Caco-2 (cell line): ENCODE data around the gene CDAN1. TPM values are rescaled to one million over a fixed set of nuclear protein-coding genes. Genes with fewer than 3 reads are reported as not detected.

Experiments
- BruUV-seq: library from RNA; stranded (reverse); fragments of 400-500 nt; replicated peaks from 2 replicates; lab custom pipeline; 2021; lab: Mats Ljungman, UMichigan
- CTCF ChIA-PET: fragments of 300-600 bp; sonication (Branson Sonifier 250); formaldehyde crosslinking; loops from one replicate; lab custom pipeline; 2022; ENCODE audit warnings: antibody characterized with exemption; lab: Charles Lee
- POLR2A ChIA-PET: fragments of 300-600 bp; sonication (Branson Sonifier 250); formaldehyde crosslinking; loops from one replicate; lab custom pipeline; 2022; ENCODE audit warnings: antibody characterized with exemption; lab: Charles Lee
- DNase-seq, 2 experiments: peaks; one replicate each; pipeline versions ENCODE4 v3.0.0 to v3.0.0-alpha.2; 2020 to 2022
- H3K27me3 ChIP-seq: replicated peaks from 2 replicates; pipeline ENCODE4 v1.6.0; 2011; ENCODE audit warnings: low read length; ENCODE audit not compliant: control insufficient read depth, insufficient read depth
- H3K36me3 ChIP-seq: 2 replicates; pipeline ENCODE4 v1.5.1; 2011; ENCODE audit warnings: low read length; ENCODE audit not compliant: control insufficient read depth, insufficient read depth
- H3K4me1 ChIP-seq: fragments of 250-450 bp; sonication (Bioruptor Pico); 2 replicates; pipeline ENCODE4 v1.5.1; 2020; ENCODE audit warnings: mild to moderate bottlenecking
- H3K4me3 ChIP-seq: 2 replicates; pipeline ENCODE4 v1.5.1; 2011; ENCODE audit warnings: low read depth, mild to moderate bottlenecking, control low read depth, low read length
- H3K9me3 ChIP-seq: fragments of 250-450 bp; sonication (Bioruptor Pico); 2 replicates; pipeline ENCODE4 v1.5.1; 2020; ENCODE audit warnings: mild to moderate bottlenecking, moderate library complexity
- H3K27ac Mint-ChIP-seq: one replicate; pipeline ENCODE4 v1.8.0; 2022; ENCODE audit warnings: mixed read lengths; ENCODE audit not compliant: unreplicated experiment
- H3K27me3 Mint-ChIP-seq: one replicate; pipeline ENCODE4 v1.8.0; 2022; ENCODE audit warnings: mixed read lengths; ENCODE audit not compliant: insufficient read depth, unreplicated experiment
- H3K36me3 Mint-ChIP-seq: one replicate; pipeline ENCODE4 v1.8.0; 2022; ENCODE audit warnings: mild to moderate bottlenecking, mixed read lengths; ENCODE audit not compliant: insufficient read depth, unreplicated experiment
- H3K4me1 Mint-ChIP-seq: one replicate; pipeline ENCODE4 v1.8.0; 2022; ENCODE audit warnings: low read depth, mixed read lengths; ENCODE audit not compliant: unreplicated experiment
- H3K4me3 Mint-ChIP-seq: one replicate; pipeline ENCODE4 v1.8.0; 2022; ENCODE audit warnings: mild to moderate bottlenecking, moderate library complexity, mixed read lengths; ENCODE audit not compliant: unreplicated experiment
- H3K9me3 Mint-ChIP-seq: one replicate; pipeline ENCODE4 v1.8.0; 2022; ENCODE audit warnings: mixed read lengths; ENCODE audit not compliant: unreplicated experiment
- CTCF ChIP-seq, 2 experiments: fragments of 200-600 bp in 1 of 2; IDR thresholded peaks; 1 replicate in 1 of 2; 2 replicates in 1 of 2; pipeline versions ENCODE4 v1.5.1 to v1.8.0; 2011 to 2022; ENCODE audit warnings: antibody characterized with exemption in 1 of 2, control low read depth in 1 of 2, inconsistent platforms in 1 of 2, low read depth in 1 of 2, low read length in 1 of 2, mild to moderate bottlenecking in 1 of 2, moderate library complexity in 1 of 2; ENCODE audit not compliant: insufficient read depth in 1 of 2, severe bottlenecking in 1 of 2, unreplicated experiment in 1 of 2
- intact Hi-C: fragments of 100-400 bp; cut with micrococcal nuclease; formaldehyde crosslinking; loops from one replicate; pipeline ENCODE4 v1.10.0; 2022; ENCODE audit not compliant: unreplicated experiment
- total RNA-seq: library from RNA; stranded (reverse); gene quantifications from 2 replicates; pipeline ENCODE4 v1.2.3, GENCODE V29; 2022

Gene CDAN1
- total RNA-seq, 1 experiment from 2014 or later, result 29.4 TPM

- Mint-ChIP-seq H3K27ac (no peak overlapping the region), H3K27me3 (no peaks in the 10 kb centered on the region), H3K36me3 (peaks cover 6% of the 10 kb centered on the region), H3K4me3 (no peak overlapping the region), H3K9me3 (no peaks in the 10 kb centered on the region), H3K4me1 (no peaks in the 10 kb centered on the region)
- TF ChIP-seq CTCF (IDR thresholded peaks at IDR 0.05; ENCODE audit: insufficient read depth in 1 of 2, low read depth in 1 of 2, low read length in 1 of 2, severe bottlenecking in 1 of 2, unreplicated experiment in 1 of 2), result no peak
- Histone ChIP-seq H3K9me3 (no peaks in the 10 kb centered on the region), H3K36me3 (no peaks in the 10 kb centered on the region), H3K27me3 (no peaks in the 10 kb centered on the region), H3K4me1 (no peaks in the 10 kb centered on the region; the same call in 1 of the 2 replicates), H3K4me3 (no peak overlapping the region)
- no TSS peak for BruUV-seq
- intact Hi-C loops, result no loop called here
- POLR2A ChIA-PET, result no interaction called here
- no peak for DNase-seq
- CTCF ChIA-PET, result no interaction called here
Measured at GRCh38 chr15:42741710-42742109, 4.8 kb upstream of the CDAN1 start.

DNA sequence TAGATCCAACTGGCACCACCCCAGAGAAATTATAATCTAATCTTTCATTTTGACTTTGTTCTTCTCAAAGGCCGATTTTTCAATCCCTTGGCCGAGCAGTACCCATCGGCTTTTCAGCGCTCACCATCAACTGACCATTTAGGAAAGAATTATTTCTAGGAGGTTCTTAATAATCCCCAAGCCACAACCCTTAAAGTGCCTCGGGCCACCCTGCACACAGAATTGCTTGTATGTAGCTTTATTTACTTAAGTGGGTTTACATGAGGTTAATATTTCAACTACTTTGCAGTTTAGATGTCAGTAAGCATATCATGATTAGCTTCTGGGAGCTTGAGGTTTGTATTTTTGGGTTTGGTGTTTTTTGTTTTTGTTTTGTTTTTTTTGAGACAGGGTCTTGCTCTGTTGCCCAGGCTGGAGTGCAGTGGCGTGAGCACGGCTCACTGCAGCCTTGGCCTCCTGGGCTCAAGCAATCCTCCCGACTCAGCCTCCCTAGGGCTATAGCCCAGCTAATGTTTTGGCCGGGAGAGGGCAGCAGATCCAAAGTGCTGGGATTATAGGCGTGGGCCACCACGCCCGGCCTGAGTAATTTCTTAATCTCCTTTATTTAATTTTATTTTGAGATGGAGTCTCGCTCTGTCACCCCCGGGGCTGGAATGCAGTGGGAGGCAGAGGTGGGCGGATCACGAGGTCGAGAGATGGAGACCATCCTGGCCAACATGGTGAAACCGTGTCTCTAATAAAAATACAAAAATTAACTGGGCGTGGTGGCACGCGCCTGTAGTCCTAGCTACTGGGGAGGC is 801 bp upstream of the CDAN1 start:
- Mint-ChIP-seq H3K27me3 (no peaks in the 10 kb centered on the region), H3K9me3 (no peaks in the 10 kb centered on the region), H3K4me1 (no peaks in the 10 kb centered on the region), H3K4me3 (peak overlapping the region; percentile 76), H3K36me3 (peaks cover 30% of the 10 kb centered on the region), H3K27ac (peak overlapping the region; percentile 76)
- CTCF ChIA-PET, result interaction anchor here (1.6 kb wide), 1 partner anchor 189 kb away, joined by 5 read pairs; no protein-coding TSS in a partner anchor
- POLR2A ChIA-PET, result no interaction called here
- no peaks in the 10 kb centered on the region; the same call in 1 of the 2 replicates for H3K36me3 ChIP-seq
- TF ChIP-seq CTCF (IDR thresholded peaks at IDR 0.05; ENCODE audit: insufficient read depth in 1 of 2, low read depth in 1 of 2, low read length in 1 of 2, severe bottlenecking in 1 of 2, unreplicated experiment in 1 of 2), result no peak
- TSS peak; percentile 76 for BruUV-seq
- H3K4me3 ChIP-seq, result peak overlapping the region; percentile 69
- intact Hi-C loops, result no loop called here
- no peaks in the 10 kb centered on the region for H3K27me3 ChIP-seq
- DNase-seq, result no peak
- H3K4me1 ChIP-seq, result no peaks in the 10 kb centered on the region; the same call in 1 of the 2 replicates
- no peaks in the 10 kb centered on the region for H3K9me3 ChIP-seq

DNA sequence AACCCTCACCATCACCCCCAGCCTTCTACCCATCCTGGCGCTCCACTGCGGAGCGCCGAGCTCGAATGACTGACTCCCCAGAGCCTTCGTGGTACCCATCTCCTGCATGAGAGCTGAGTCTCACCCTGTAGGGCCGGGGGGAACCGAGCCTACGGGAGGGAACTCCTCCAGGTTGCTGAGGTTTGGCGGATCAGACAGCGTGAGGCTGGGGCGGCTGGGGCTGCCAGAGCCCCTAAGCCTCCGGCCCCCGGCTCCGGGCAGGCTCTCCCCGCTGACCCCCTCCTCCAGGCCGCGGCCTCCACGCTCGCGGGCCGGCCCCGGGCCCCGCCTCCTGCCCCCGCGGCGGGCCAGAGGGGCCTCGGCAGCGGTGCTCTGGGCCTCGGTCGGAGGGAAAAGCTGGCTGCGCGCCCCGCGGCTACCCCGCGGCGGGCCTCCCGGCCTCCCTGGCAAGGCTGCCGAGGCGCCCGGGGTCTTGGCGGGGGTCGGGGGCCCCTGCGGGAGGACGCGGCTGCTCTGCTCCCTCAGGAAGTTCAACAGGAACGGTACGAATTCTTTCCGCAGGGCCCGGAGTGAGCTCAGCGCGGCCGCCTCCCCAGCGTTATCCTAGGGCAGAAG is 643 bp downstream of the CDAN1 start:
- no peaks in the 10 kb centered on the region for H3K27me3 ChIP-seq
- no peaks in the 10 kb centered on the region; the same call in 1 of the 2 replicates for H3K4me1 ChIP-seq
- no peaks in the 10 kb centered on the region for H3K9me3 ChIP-seq
- BruUV-seq, result no TSS peak
- CTCF ChIA-PET, result interaction anchor here (0.6 to 1.6 kb wide), 2 partner anchors 190 to 195 kb away, joined by 3 to 5 read pairs; no protein-coding TSS in a partner anchor
- peak overlapping the region; percentile 69 for H3K4me3 ChIP-seq
- Mint-ChIP-seq H3K4me3 (peak overlapping the region; percentile 76), H3K27ac (peak overlapping the region; percentile 76), H3K4me1 (no peaks in the 10 kb centered on the region), H3K27me3 (no peaks in the 10 kb centered on the region), H3K36me3 (peaks cover 44% of the 10 kb centered on the region), H3K9me3 (no peaks in the 10 kb centered on the region)
- intact Hi-C loops, result no loop called here
- TF ChIP-seq CTCF (IDR thresholded peaks at IDR 0.05; ENCODE audit: insufficient read depth in 1 of 2, low read depth in 1 of 2, low read length in 1 of 2, severe bottlenecking in 1 of 2, unreplicated experiment in 1 of 2), result no peak
- DNase-seq, result no peak
- no peaks in the 10 kb centered on the region; the same call in 1 of the 2 replicates for H3K36me3 ChIP-seq
- POLR2A ChIA-PET, result no interaction called here
